GM19099 (cell line): ENCODE data around the gene OR2M2.

Experiments used
- POLR2A ChIP-seq: IDR thresholded peaks from 3 replicates; pipeline ENCODE4 v1.6.1; 2011; ENCODE audit warnings: low read depth; ENCODE audit not compliant: insufficient read length; ENCODE audit errors: extremely low read depth

OR2M2 gene, protein sequence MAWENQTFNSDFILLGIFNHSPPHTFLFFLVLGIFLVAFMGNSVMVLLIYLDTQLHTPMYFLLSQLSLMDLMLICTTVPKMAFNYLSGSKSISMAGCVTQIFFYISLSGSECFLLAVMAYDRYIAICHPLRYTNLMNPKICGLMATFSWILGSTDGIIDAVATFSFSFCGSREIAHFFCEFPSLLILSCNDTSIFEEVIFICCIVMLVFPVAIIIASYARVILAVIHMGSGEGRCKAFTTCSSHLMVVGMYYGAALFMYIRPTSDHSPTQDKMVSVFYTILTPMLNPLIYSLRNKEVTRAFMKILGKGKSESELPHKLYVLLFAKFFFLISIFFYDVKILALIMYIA

DNA sequence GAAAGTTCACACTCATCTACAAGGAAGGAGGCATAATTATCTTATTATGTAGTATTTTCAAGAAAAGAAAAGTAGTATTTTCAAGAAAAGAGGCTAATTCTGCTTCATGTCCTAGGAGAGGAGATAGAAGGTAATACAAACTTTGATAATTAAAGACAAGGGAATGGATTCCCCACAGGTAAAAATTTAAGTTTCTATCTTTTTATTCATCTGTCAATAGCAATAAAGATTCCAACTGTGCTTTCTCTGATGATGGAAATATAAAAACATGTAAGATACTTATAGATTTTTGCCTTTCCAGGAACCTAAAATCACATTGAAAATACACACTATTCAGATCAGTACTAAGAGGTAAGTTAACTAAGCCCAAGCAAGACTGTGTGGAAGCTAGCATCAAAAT lies at the start of gene OR2M2:
Gene OR2M2 (plus strand): TSS at position 301 of the 400 bp plus-strand sequence. CDS start 5,165 bp downstream, outside the sequence.
- no peak for TF ChIP-seq POLR2A

GRCh38 chr1:248127653-248128052 lies 47.0 kb upstream of the OR2M2 start:
- TF ChIP-seq POLR2A = no peak

DNA sequence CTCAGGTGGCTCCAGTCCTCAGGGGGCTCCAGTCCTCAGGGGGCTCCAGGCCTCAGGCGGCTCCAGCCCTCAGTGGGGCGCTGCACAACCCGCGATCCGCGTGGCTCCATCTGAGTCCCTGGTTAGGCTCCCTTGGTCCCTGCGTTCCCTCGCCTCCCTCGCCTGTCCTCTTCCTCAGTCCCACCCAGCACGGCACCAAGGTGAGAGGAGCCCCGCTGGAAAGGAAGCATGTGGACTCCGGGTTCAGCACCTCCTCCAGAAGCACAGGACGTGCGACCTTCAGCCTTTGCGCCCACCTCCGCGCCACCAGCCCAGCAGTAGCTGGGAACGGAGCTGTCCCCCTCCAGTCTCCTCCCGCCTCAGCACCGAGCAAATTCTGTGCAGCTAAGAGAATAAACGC lies 37.8 kb upstream of the OR2M2 start:
- no peak for TF ChIP-seq POLR2A

GRCh38 chr1:248140846-248141245 lies 33.8 kb upstream of the OR2M2 start:
- no peak for TF ChIP-seq POLR2A

DNA sequence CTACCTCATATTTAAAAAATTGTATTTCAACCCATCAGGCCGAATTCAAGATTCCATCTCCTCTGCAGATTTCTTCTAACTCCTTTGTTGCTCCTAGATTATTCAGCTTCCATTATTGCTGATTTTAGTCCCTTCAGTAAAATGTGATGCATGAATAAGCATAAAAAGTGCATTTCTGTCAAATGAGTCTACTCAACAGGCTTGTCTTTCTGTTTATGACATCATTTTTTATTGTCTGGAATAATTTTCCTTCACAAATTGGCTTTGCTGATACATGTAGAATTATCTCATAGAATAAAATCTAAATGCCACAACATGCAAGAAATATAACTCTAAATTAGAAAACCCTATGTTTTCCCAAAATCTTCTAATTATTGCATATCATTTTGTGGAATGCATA lies 31.3 kb upstream of the OR2M2 start:
- no peak for TF ChIP-seq POLR2A

GRCh38 chr1:248144513-248145198 lies 30.0 kb upstream of the OR2M2 start, which contains the start of gene OR2M5:
Gene OR2M5, plus strand, starts transcription at chr1:248145148. Its CDS starts 0 bp downstream, at chr1:248145148.
- TF ChIP-seq POLR2A = no peak

DNA sequence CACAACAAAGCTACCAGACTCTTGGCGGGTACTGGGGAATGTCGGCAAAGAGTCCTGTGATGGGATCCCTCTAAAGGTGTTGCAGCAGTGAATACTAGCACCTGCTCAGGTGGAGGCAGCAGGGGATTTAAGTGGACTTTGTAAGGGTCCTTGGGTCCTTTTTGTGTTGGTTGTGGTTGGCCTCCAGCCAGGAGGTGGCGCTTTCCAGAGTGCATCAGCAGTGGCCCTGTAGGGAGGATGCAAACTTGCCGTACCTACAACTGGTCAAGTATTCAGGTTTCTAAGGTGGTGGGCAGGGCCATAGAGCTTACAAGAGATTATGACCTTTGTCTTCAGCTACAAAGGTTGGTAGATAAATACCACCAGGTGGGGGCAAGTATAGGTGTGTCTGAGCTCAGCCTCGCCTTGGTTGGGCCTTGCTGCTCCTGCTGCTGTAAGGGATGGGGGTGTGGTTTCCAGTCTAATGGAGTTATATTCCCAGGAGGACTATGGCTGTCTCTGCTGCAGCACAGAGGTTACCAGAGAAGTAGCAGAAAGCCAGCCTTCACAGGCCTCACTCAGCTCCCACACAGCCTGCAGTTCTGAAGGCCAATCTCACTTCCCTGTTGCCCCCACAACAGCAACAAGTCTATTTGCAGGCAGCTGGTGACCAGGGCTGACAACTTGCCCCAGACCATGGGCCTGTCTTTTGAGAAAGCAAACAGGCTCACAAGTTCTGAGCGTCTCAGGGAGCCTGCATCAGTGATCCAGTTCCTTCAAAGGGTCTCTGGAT lies 22.4 kb upstream of the OR2M2 start:
- TF ChIP-seq POLR2A = no peak

- TF ChIP-seq POLR2A = no peak
These were observed 18.7 kb upstream of the OR2M2 start for GRCh38 chr1:248155927-248156326.

DNA sequence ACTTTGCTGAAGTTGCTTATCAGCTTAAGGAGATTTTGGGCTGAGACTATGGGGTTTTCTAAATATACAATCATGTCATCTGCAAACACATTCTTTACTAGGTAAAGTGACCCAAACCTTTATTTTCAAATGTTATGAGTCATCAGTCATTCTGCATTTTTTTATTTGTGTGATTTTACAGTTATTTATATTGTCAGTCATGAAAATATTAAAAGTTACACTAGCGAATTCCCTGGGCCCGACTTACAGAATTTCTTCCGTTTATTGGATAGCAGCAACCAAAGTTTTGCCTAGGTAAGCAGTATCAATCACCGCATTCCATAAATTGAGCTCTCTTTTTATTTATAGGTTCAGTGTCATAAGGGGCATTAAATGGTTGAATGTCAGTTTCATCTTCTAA lies 15.9 kb upstream of the OR2M2 start:
- no peak for TF ChIP-seq POLR2A

- no peak for TF ChIP-seq POLR2A
These were observed 10.6 kb upstream of the OR2M2 start for GRCh38 chr1:248164031-248164430.

DNA sequence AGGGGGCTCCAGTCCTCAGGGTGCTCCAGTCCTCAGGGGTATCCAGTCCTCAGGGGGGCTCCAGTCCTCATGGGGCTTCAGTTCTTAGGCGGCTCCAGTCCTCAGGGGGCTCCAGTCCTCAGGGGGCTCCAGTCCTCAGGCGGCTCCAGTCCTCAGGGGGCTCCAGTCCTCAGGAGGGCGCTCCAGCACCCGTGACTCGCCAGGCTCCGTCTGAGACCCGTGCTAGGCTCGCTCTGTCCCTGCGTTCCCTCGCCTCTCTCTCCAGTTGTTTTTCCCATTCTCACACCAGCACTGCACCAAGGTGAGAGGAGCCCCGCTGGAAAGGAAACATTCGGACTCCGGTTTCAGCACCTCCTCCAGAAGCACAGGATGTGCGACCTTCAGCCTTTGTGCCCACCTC lies 9.4 kb upstream of the OR2M2 start:
- no peak for TF ChIP-seq POLR2A

GRCh38 chr1:248183996-248184395 lies 9.4 kb downstream of the OR2M2 start:
- TF ChIP-seq POLR2A = no peak

GRCh38 chr1:248187363-248187762 lies 12.7 kb downstream of the OR2M2 start:
- TF ChIP-seq POLR2A = no peak

- TF ChIP-seq POLR2A = no peak
These were observed 14.4 kb downstream of the OR2M2 start for GRCh38 chr1:248189026-248189425.

DNA sequence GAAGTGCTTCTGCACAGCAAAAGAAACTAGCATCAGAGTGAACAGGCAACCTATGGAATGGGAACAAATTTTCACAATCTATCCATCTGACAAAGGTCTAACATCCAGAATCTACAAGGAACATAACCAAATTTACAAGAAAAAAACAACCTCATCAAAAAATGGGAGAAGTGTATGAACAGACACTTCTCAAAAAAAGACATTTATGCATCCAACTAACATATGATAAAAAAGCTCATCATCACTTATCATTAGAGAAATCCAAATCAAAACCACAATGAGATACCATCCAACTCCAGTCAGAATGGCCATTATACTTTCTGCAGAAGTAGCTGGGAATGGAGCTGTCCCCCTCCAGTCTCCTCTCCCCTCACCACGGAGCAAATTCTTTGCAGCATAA lies 19.5 kb downstream of the OR2M2 start:
- no peak for TF ChIP-seq POLR2A
